ENCODE data around the gene FAM181A. TPM values are rescaled to one million over a fixed set of nuclear protein-coding genes. Genes with fewer than 3 reads are reported as not detected.

Gene FAM181A
- total RNA-seq, 1 donor from 2014 or later = not detected

GRCh38 chr14:93951635-93952540 is 24.7 kb downstream of the FAM181A start:
- no peaks in the 10 kb centered on the region for H3K9me3 Mint-ChIP-seq
- DNase-seq (ENCODE audit: low spot score) = no peak
- intact Hi-C loops (cut with micrococcal nuclease) = no loop called here
- peaks cover 78% of the 10 kb centered on the region for H3K36me3 Mint-ChIP-seq (ENCODE audit: low read depth)
- peaks cover 55% of the 10 kb centered on the region for H3K4me1 Mint-ChIP-seq (ENCODE audit: low read depth)
- no peaks in the 10 kb centered on the region for H3K27me3 Mint-ChIP-seq (ENCODE audit: low read depth)
- no peak overlapping the region for H3K4me3 Mint-ChIP-seq (ENCODE audit: low read depth)
- peak overlapping the region; percentile 30 for H3K27ac Mint-ChIP-seq

- no peaks in the 10 kb centered on the region for H3K27me3 Mint-ChIP-seq (ENCODE audit: low read depth)
- peak overlapping the region; percentile 21 for H3K27ac Mint-ChIP-seq
- H3K9me3 Mint-ChIP-seq = no peaks in the 10 kb centered on the region
- peaks cover 64% of the 10 kb centered on the region for H3K4me1 Mint-ChIP-seq (ENCODE audit: low read depth)
- DNase-seq (ENCODE audit: low spot score) = no peak
- no peak overlapping the region for H3K4me3 Mint-ChIP-seq (ENCODE audit: low read depth)
- peaks cover 79% of the 10 kb centered on the region for H3K36me3 Mint-ChIP-seq (ENCODE audit: low read depth)
- intact Hi-C loops (cut with micrococcal nuclease) = no loop called here
These were observed 25.7 kb downstream of the FAM181A start for GRCh38 chr14:93952829-93953228.

- Mint-ChIP-seq H3K9me3 (no peaks in the 10 kb centered on the region), H3K36me3 (ENCODE audit: low read depth) (peaks cover 82% of the 10 kb centered on the region), H3K4me1 (ENCODE audit: low read depth) (peaks cover 69% of the 10 kb centered on the region), H3K27me3 (ENCODE audit: low read depth) (no peaks in the 10 kb centered on the region), H3K27ac (peak overlapping the region; percentile 23), H3K4me3 (ENCODE audit: low read depth) (no peak overlapping the region)
- intact Hi-C loops (cut with micrococcal nuclease) = no loop called here
- DNase-seq (ENCODE audit: low spot score) = no peak
These were observed 26.1 kb downstream of the FAM181A start for GRCh38 chr14:93953263-93953662.

- Mint-ChIP-seq H3K27ac (peak overlapping the region; percentile 100), H3K4me3 (ENCODE audit: low read depth) (peak overlapping the region; percentile 83), H3K36me3 (ENCODE audit: low read depth) (peaks cover 80% of the 10 kb centered on the region), H3K9me3 (no peaks in the 10 kb centered on the region), H3K27me3 (ENCODE audit: low read depth) (no peaks in the 10 kb centered on the region), H3K4me1 (ENCODE audit: low read depth) (peaks cover 75% of the 10 kb centered on the region)
- no peak for DNase-seq (ENCODE audit: low spot score)
- intact Hi-C loops (cut with micrococcal nuclease) = no loop called here
These were observed 26.8 kb downstream of the FAM181A start for GRCh38 chr14:93953739-93954515.

GRCh38 chr14:93954516-93954830 is 27.3 kb downstream of the FAM181A start:
- no peak for DNase-seq (ENCODE audit: low spot score)
- intact Hi-C loops (cut with micrococcal nuclease) = no loop called here
- Mint-ChIP-seq H3K36me3 (ENCODE audit: low read depth) (peaks cover 79% of the 10 kb centered on the region), H3K27me3 (ENCODE audit: low read depth) (no peaks in the 10 kb centered on the region), H3K4me3 (ENCODE audit: low read depth) (peak overlapping the region; percentile 83), H3K4me1 (ENCODE audit: low read depth) (peaks cover 81% of the 10 kb centered on the region), H3K9me3 (no peaks in the 10 kb centered on the region), H3K27ac (peak overlapping the region; percentile 100)

GRCh38 chr14:93954900-93955849 is 28.0 kb downstream of the FAM181A start:
- peaks cover 88% of the 10 kb centered on the region for H3K4me1 Mint-ChIP-seq (ENCODE audit: low read depth)
- H3K9me3 Mint-ChIP-seq = no peaks in the 10 kb centered on the region
- H3K4me3 Mint-ChIP-seq (ENCODE audit: low read depth) = peak overlapping the region; percentile 83
- H3K27ac Mint-ChIP-seq = peak overlapping the region; percentile 100
- intact Hi-C loops (cut with micrococcal nuclease) = loop anchor here (5.0 kb wide), 1 partner anchor 227 kb away; no protein-coding TSS in a partner anchor
- H3K36me3 Mint-ChIP-seq (ENCODE audit: low read depth) = peaks cover 75% of the 10 kb centered on the region
- DNase-seq (ENCODE audit: low spot score) = peak; percentile 57
- no peaks in the 10 kb centered on the region for H3K27me3 Mint-ChIP-seq (ENCODE audit: low read depth)

GRCh38 chr14:93955850-93956481 is 28.8 kb downstream of the FAM181A start:
- intact Hi-C loops (cut with micrococcal nuclease) = loop anchor here (5.0 kb wide), 1 partner anchor 226 kb away; no protein-coding TSS in a partner anchor
- H3K36me3 Mint-ChIP-seq (ENCODE audit: low read depth) = peaks cover 68% of the 10 kb centered on the region
- no peaks in the 10 kb centered on the region for H3K27me3 Mint-ChIP-seq (ENCODE audit: low read depth)
- DNase-seq (ENCODE audit: low spot score) = no peak
- H3K4me1 Mint-ChIP-seq (ENCODE audit: low read depth) = peaks cover 87% of the 10 kb centered on the region
- peak overlapping the region; percentile 100 for H3K27ac Mint-ChIP-seq
- no peaks in the 10 kb centered on the region for H3K9me3 Mint-ChIP-seq
- peak overlapping the region; percentile 83 for H3K4me3 Mint-ChIP-seq (ENCODE audit: low read depth)

GRCh38 chr14:93956514-93957332 is 29.6 kb downstream of the FAM181A start:
- Mint-ChIP-seq H3K27me3 (ENCODE audit: low read depth) (no peaks in the 10 kb centered on the region), H3K4me3 (ENCODE audit: low read depth) (peak overlapping the region; percentile 83), H3K27ac (peak overlapping the region; percentile 100), H3K4me1 (ENCODE audit: low read depth) (peaks cover 88% of the 10 kb centered on the region), H3K36me3 (ENCODE audit: low read depth) (peaks cover 69% of the 10 kb centered on the region), H3K9me3 (no peaks in the 10 kb centered on the region)
- intact Hi-C loops (cut with micrococcal nuclease) = loop anchor here (5.0 kb wide), 1 partner anchor 226 kb away; no protein-coding TSS in a partner anchor
- no peak for DNase-seq (ENCODE audit: low spot score)

- intact Hi-C loops (cut with micrococcal nuclease) = loop anchor here (5.0 kb wide), 1 partner anchor 225 kb away; no protein-coding TSS in a partner anchor
- peaks cover 66% of the 10 kb centered on the region for H3K36me3 Mint-ChIP-seq (ENCODE audit: low read depth)
These were observed 30.2 kb downstream of the FAM181A start for GRCh38 chr14:93957333-93957710.

GRCh38 chr14:93957751-93958566 is 30.8 kb downstream of the FAM181A start:
- H3K4me1 Mint-ChIP-seq (ENCODE audit: low read depth) = peaks cover 91% of the 10 kb centered on the region
- DNase-seq (ENCODE audit: low spot score) = no peak
- intact Hi-C loops (cut with micrococcal nuclease) = loop anchor here (2.0 to 5.0 kb wide), 3 partner anchors 19 to 224 kb away; no protein-coding TSS in a partner anchor
- no peaks in the 10 kb centered on the region for H3K9me3 Mint-ChIP-seq
- peak overlapping the region; percentile 100 for H3K27ac Mint-ChIP-seq
- H3K36me3 Mint-ChIP-seq (ENCODE audit: low read depth) = peaks cover 62% of the 10 kb centered on the region
- H3K4me3 Mint-ChIP-seq (ENCODE audit: low read depth) = no peak overlapping the region
- H3K27me3 Mint-ChIP-seq (ENCODE audit: low read depth) = no peaks in the 10 kb centered on the region

More at GRCh38 chr14:93957333-93957710, 30.2 kb downstream of the FAM181A start:
- no peaks in the 10 kb centered on the region for H3K27me3 Mint-ChIP-seq (ENCODE audit: low read depth)
- no peaks in the 10 kb centered on the region for H3K9me3 Mint-ChIP-seq
- H3K4me1 Mint-ChIP-seq (ENCODE audit: low read depth) = peaks cover 90% of the 10 kb centered on the region
- DNase-seq (ENCODE audit: low spot score) = no peak
- peak overlapping the region; percentile 83 for H3K4me3 Mint-ChIP-seq (ENCODE audit: low read depth)
- peak overlapping the region; percentile 100 for H3K27ac Mint-ChIP-seq
